Measurements from ENCODE around the gene METTL26.

METTL26 gene

GRCh38 chr16:636206-637080, at the start of gene METTL26:
Gene METTL26 (minus strand): TSS chr16:636305. CDS start chr16:636290, 15 bp downstream.
- peak; percentile 68 for DNase-seq (ENCODE audit: low read depth)

- no peak for DNase-seq (ENCODE audit: low read depth)
These were observed 49.0 kb upstream of the METTL26 start for GRCh38 chr16:684961-685696.

- DNase-seq (ENCODE audit: low read depth): peak; percentile 63
These were observed 48.1 kb upstream of the METTL26 start, which contains the start of gene JMJD8 for GRCh38 chr16:684071-684794. Gene JMJD8 (minus strand): TSS chr16:684334. CDS start chr16:684319, 15 bp downstream.

GRCh38 chr16:683396-684070, 47.4 kb upstream of the METTL26 start:
- DNase-seq (ENCODE audit: low read depth): no peak

GRCh38 chr16:682493-683395, 46.6 kb upstream of the METTL26 start:
- no peak for DNase-seq (ENCODE audit: low read depth)

GRCh38 chr16:681746-682427, 45.8 kb upstream of the METTL26 start:
- no peak for DNase-seq (ENCODE audit: low read depth)

- no peak for DNase-seq (ENCODE audit: low read depth)
These were observed 45.1 kb upstream of the METTL26 start for GRCh38 chr16:680967-681745.

GRCh38 chr16:680625-680945, 44.5 kb upstream of the METTL26 start:
- DNase-seq (ENCODE audit: low read depth): no peak

GRCh38 chr16:679814-680624, 43.9 kb upstream of the METTL26 start, which contains the start of gene STUB1:
Gene STUB1 (plus strand): TSS chr16:680410. CDS start chr16:680526, 116 bp downstream.
- DNase-seq (ENCODE audit: low read depth): peak; percentile 20

GRCh38 chr16:678858-679813, 43.0 kb upstream of the METTL26 start:
- no peak for DNase-seq (ENCODE audit: low read depth)

GRCh38 chr16:678209-678857, 42.2 kb upstream of the METTL26 start:
- DNase-seq (ENCODE audit: low read depth): no peak

GRCh38 chr16:677316-678190, 41.4 kb upstream of the METTL26 start:
- DNase-seq (ENCODE audit: low read depth): no peak

GRCh38 chr16:676913-677312, 40.8 kb upstream of the METTL26 start:
- no peak for DNase-seq (ENCODE audit: low read depth)

GRCh38 chr16:676565-676902, 40.4 kb upstream of the METTL26 start:
- no peak for DNase-seq (ENCODE audit: low read depth)

- no peak for DNase-seq (ENCODE audit: low read depth)
These were observed 39.9 kb upstream of the METTL26 start for GRCh38 chr16:675884-676564.
